ENCODE data around the gene DGCR6. TPM values are rescaled to one million over a fixed set of nuclear protein-coding genes. Genes with fewer than 3 reads are reported as not detected.
A peak's percentile ranks its signal among the peaks of the same experiment; 100 is the strongest.
"Not testable (repeated sequence)": the region's sequence is repeated elsewhere in the genome, so short reads cannot be mapped to it uniquely, and the experiment has no call there.

DGCR6 gene
- total RNA-seq (6.3 and 7.9 TPM in 2 replicates), polyA plus RNA-seq (6.8 and 8.9 TPM in 2 replicates)

DNA sequence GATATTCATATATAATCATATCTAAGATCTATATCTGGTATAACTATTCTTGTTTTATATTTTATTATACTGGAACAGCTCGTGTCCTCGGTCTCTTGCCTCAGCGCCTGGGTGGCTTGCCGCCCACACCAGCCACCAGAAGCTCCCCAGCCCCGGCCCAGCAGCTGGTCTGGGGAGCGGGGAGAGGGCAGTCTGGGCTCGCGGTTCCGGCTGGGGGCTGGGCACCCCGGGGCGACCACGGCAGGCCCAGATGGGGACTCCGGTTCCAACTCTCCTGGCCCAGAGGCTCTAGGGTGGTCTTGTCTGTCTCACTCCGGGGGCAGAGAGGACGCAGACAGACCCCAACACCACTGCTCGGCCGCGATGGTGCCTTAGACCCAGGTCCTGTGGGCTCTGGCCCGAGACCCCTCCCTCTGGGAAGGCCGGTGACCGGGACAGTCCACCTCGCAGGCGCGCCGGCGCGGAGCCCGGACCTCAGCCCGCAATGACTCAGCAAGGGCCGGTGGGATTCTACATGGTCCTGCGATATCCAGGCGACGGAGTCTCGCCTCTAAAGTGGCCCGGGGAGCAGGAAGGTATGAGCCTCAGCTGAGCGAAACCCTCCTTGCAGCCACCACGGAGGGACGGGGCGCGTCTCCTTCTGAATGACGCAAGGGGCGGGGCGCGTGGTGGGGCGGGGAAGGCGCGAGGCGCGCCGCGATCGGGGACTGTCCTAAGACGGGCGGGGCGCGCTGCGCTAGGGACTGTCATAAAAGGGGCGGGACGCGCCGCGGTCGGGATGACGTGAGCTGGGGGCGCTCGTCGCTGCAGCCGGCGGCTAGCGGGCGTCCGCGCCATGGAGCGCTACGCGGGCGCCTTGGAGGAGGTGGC, at the start of gene DGCR6:
TSS of gene DGCR6 (plus strand) at position 781 of the 870 bp plus-strand sequence. CDS start at position 836, 55 bp downstream.
- no peaks in the 10 kb centered on the region for H3K9me3 ChIP-seq (ENCODE audit: low read depth)
- H3K27ac ChIP-seq = no peak within 1 kb of the TSS
- H2AFZ ChIP-seq = no peak within 1 kb of the TSS
- WGBS (ENCODE audit: low lambda C conversion rate, missing lambda C conversion rate) = 28% methylated on average over 10 of the region's 77 CpGs
- no peaks in the 10 kb centered on the region for H3K79me2 ChIP-seq
- H3K4me1 ChIP-seq (ENCODE audit: insufficient read depth) = no peaks in the 10 kb centered on the region
- H4K20me1 ChIP-seq (ENCODE audit: insufficient read depth, poor library complexity, severe bottlenecking) = no peaks in the 10 kb centered on the region
- H3K27me3 ChIP-seq = no peaks in the 10 kb centered on the region
- H3K9me2 ChIP-seq (replicated peaks; ENCODE audit: insufficient read depth) = no peaks in the 10 kb centered on the region
- DNase-seq (ENCODE audit: low spot score) = no peak
- H3K36me3 ChIP-seq (replicated peaks; ENCODE audit: insufficient read depth, low read depth) = no peaks in the 10 kb centered on the region
- TF ChIP-seq EZH2 (IDR thresholded peaks at IDR 0.05; ENCODE audit: borderline replicate concordance) (no peak), EZH2phosphoT487 (IDR thresholded peaks at IDR 0.05; ENCODE audit: low read depth, severe bottlenecking, unreplicated experiment) (no peak)
- TF ChIP-seq, protein P1, sequence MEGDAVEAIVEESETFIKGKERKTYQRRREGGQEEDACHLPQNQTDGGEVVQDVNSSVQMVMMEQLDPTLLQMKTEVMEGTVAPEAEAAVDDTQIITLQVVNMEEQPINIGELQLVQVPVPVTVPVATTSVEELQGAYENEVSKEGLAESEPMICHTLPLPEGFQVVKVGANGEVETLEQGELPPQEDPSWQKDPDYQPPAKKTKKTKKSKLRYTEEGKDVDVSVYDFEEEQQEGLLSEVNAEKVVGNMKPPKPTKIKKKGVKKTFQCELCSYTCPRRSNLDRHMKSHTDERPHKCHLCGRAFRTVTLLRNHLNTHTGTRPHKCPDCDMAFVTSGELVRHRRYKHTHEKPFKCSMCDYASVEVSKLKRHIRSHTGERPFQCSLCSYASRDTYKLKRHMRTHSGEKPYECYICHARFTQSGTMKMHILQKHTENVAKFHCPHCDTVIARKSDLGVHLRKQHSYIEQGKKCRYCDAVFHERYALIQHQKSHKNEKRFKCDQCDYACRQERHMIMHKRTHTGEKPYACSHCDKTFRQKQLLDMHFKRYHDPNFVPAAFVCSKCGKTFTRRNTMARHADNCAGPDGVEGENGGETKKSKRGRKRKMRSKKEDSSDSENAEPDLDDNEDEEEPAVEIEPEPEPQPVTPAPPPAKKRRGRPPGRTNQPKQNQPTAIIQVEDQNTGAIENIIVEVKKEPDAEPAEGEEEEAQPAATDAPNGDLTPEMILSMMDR (IDR thresholded peaks at IDR 0.05; ENCODE audit: poor library complexity) = no peak
- H3K4me3 ChIP-seq = no peak within 1 kb of the TSS
- H3K4me2 ChIP-seq = peak within 1 kb of the TSS; percentile 53

DNA sequence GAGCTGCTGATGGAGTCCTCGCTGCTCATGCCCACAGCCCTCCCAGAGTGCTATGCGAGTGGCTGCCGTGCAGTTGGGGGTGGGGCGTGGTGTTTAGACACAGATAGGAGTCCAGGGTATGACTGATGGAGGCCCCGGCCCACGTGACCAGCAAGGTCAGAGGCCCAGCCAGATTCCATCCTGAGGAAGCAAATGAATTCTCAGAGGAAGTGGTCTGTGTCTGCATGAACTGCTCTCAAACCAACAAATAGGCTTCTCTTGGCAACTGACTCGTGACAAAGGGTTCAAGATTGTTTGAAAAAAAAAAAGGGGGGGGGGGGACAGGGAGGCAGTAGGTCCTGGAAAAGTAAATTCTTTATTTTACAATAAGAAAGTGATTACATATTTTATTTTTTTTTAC, 46.8 kb upstream of the DGCR6 start:
- not testable (repeated sequence) for H3K27me3 ChIP-seq; H3K36me3 ChIP-seq (replicated peaks; ENCODE audit: insufficient read depth, low read depth); H3K4me2 ChIP-seq; H3K4me1 ChIP-seq (ENCODE audit: insufficient read depth); H2AFZ ChIP-seq; H3K27ac ChIP-seq; H3K9me2 ChIP-seq (replicated peaks; ENCODE audit: insufficient read depth); H3K4me3 ChIP-seq; H3K79me2 ChIP-seq; DNase-seq (ENCODE audit: low spot score); H3K9me3 ChIP-seq (ENCODE audit: low read depth); H4K20me1 ChIP-seq (ENCODE audit: insufficient read depth, poor library complexity, severe bottlenecking)
- WGBS (ENCODE audit: low lambda C conversion rate, missing lambda C conversion rate) = 20% methylated on average over 1 of the region's 7 CpGs

DNA sequence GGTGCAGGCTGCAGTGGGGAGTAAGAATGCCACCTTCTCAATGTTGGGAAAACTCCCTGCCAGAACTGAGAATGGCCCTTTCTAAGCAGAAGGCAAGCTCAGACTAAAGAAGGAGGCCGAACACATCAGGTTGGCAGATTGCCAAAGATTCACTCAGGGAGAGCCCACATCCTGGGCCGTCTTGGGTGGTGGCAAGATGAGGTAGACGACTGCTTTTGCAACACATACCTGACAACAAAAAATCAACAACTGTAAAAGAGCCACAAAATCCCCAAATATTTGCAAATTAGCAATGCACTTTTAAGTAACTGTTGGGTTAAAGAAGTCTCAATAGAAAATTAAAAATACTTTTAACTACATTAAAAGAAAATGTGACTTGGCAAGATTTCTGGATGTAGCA, 24.9 kb upstream of the DGCR6 start:
- H3K9me2 ChIP-seq (replicated peaks; ENCODE audit: insufficient read depth); H4K20me1 ChIP-seq (ENCODE audit: insufficient read depth, poor library complexity, severe bottlenecking); H3K27me3 ChIP-seq; H3K36me3 ChIP-seq (replicated peaks; ENCODE audit: insufficient read depth, low read depth); H3K4me1 ChIP-seq (ENCODE audit: insufficient read depth); H3K4me2 ChIP-seq; H3K9me3 ChIP-seq (ENCODE audit: low read depth); H3K79me2 ChIP-seq; H3K27ac ChIP-seq; H2AFZ ChIP-seq; H3K4me3 ChIP-seq; DNase-seq (ENCODE audit: low spot score): not testable (repeated sequence)
- whole genome bisulfite sequencing (ENCODE audit: low lambda C conversion rate, missing lambda C conversion rate) = 63% methylated on average over 3 of the region's 3 CpGs

DNA sequence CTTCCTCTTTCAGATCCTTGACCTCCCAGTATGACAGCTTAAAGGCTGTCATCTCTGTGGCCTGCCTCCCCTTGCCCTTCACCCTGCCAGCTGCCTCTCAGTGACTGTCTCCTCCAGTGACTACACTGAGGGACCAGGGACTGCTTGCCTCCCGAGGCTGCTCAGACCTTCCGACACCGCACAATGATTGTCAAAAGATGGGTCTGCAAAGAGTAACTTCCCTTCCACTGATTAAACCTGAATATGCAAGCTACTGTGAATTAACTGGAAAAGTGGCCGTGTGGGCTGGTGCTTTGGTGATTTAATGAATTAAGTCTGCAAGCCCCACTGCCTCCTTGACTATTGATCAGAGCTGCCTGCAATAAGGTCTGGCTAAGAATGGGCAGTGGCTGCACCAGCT, 21.7 kb upstream of the DGCR6 start:
- H3K4me3 ChIP-seq; H3K9me3 ChIP-seq (ENCODE audit: low read depth); H3K79me2 ChIP-seq; H3K27ac ChIP-seq; H3K27me3 ChIP-seq; H3K4me2 ChIP-seq; H3K36me3 ChIP-seq (replicated peaks; ENCODE audit: insufficient read depth, low read depth); H2AFZ ChIP-seq; H4K20me1 ChIP-seq (ENCODE audit: insufficient read depth, poor library complexity, severe bottlenecking); H3K4me1 ChIP-seq (ENCODE audit: insufficient read depth); H3K9me2 ChIP-seq (replicated peaks; ENCODE audit: insufficient read depth): not testable (repeated sequence)
- peak; percentile 1 for DNase-seq (ENCODE audit: low spot score)
- WGBS (ENCODE audit: low lambda C conversion rate, missing lambda C conversion rate) = 81% methylated on average over 4 of the region's 4 CpGs

DNA sequence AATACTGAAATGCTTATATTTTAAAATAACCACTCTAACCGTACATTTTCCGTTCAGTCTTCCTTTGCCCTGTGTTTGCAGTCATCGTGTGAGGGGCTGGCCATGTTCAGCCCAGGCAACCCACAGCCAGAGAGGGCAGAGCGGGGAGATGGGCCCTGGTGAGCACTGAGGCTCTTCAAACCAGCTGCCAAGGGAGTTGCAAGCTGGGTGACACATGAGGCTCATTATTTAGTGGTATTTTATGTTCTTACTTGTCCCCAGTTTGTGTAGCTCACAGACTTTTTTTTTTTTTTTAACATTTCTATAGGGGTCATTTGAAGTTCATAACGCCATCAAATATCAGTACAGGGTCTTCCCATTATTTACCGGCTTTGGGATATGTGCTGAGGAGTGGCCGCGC, 18.0 kb upstream of the DGCR6 start:
- WGBS (ENCODE audit: low lambda C conversion rate, missing lambda C conversion rate) = no CpG with 5 or more reads among the region's 8 CpGs
- H3K9me3 ChIP-seq (ENCODE audit: low read depth) = no peaks in the 10 kb centered on the region
- no peak for TF ChIP-seq EZH2 (IDR thresholded peaks at IDR 0.05; ENCODE audit: borderline replicate concordance)
- TF ChIP-seq, protein P1 (IDR thresholded peaks at IDR 0.05; ENCODE audit: poor library complexity) = no peak
- no peak for TF ChIP-seq EZH2phosphoT487 (IDR thresholded peaks at IDR 0.05; ENCODE audit: low read depth, severe bottlenecking, unreplicated experiment)
- H3K36me3 ChIP-seq (replicated peaks; ENCODE audit: insufficient read depth, low read depth) = no peaks in the 10 kb centered on the region
- no peaks in the 10 kb centered on the region for H3K27me3 ChIP-seq
- H3K4me1 ChIP-seq (ENCODE audit: insufficient read depth) = no peaks in the 10 kb centered on the region
- H3K9me2 ChIP-seq (replicated peaks; ENCODE audit: insufficient read depth) = no peaks in the 10 kb centered on the region
- no peaks in the 10 kb centered on the region for H4K20me1 ChIP-seq (ENCODE audit: insufficient read depth, poor library complexity, severe bottlenecking)
- H3K4me3 ChIP-seq = no peak overlapping the region
- no peak overlapping the region for H3K4me2 ChIP-seq
- no peak overlapping the region for H2AFZ ChIP-seq
- H3K27ac ChIP-seq = no peak overlapping the region
- DNase-seq (ENCODE audit: low spot score) = no peak
- no peaks in the 10 kb centered on the region for H3K79me2 ChIP-seq

DNA sequence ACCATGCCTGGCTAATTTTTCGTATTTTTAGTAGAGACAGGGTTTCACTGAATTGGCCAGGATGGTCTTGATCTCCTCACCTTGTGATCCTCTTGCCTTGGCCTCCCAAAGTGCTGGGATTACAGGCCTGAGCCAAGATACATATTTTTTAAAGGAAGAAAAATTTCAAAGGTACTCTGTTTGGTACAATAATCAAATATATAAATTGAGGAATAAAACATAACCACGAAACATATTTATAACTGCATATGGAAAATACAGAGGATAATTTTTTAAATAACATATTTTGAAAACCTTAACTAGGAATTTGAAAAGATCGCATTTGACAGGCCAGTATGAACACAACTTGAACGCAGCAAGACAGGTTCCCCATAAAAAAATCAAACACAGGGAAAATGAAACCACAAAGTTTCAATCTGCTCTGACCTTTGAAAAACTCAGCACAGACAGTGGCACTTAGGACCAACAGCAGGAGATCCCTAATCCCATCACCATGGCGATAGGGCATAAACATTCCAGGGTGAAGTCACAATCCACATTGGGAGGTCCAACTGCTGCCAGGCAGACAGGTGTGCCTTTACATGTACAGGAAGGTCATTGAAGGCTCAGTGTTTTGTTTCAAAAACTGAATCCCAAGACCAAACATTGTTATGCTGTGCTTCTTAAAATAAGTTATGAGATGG, 15.5 kb upstream of the DGCR6 start:
- no CpG with 5 or more reads among the region's 5 CpGs for WGBS (ENCODE audit: low lambda C conversion rate, missing lambda C conversion rate)
- H3K4me1 ChIP-seq (ENCODE audit: insufficient read depth); DNase-seq (ENCODE audit: low spot score); H3K27ac ChIP-seq; H3K36me3 ChIP-seq (replicated peaks; ENCODE audit: insufficient read depth, low read depth); H2AFZ ChIP-seq; H3K4me2 ChIP-seq; H4K20me1 ChIP-seq (ENCODE audit: insufficient read depth, poor library complexity, severe bottlenecking); H3K27me3 ChIP-seq; H3K4me3 ChIP-seq; H3K79me2 ChIP-seq; H3K9me2 ChIP-seq (replicated peaks; ENCODE audit: insufficient read depth); H3K9me3 ChIP-seq (ENCODE audit: low read depth): not testable (repeated sequence)

All from hepatocyte (in vitro differentiated cells).